ENCODE measurements around the gene TMIGD2. TPM values are rescaled to one million over a fixed set of nuclear protein-coding genes. Genes with fewer than 3 reads are reported as not detected.

Gene TMIGD2
- total RNA-seq, 3 donors from 2014 or later: not detected

DNA sequence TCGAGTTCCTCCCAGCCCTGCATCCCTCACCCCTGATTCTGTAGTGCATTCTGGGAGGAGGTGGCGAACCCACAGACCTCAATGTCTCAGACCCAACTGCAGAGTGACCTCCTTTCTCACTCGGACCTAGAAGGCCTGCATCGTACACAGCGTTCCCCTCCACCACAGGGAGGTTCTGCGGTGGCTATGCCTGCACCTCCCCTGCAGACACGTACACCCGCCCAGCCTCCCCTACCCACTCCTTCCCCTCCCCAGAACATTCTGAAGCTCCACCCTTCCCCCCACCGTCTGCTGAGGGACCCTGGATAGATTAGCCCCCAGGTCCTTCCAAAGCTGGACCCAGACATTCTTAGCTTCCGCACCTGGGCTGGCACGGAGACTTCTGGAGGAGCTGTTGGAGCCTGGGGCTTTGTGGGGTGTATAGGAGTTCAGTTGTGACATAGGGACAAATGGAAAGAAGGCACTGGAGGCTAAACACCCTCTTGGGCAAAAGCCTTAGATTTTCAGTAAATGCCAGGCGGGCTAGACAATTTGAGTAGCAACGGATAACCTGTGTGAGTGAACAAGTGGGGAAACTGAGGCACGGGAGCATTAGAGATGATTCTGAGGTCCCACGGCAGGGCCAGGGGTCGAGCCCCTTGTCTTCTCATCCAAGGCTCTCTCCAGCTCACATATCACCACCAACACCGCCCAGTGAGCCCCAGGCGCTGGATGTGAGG is 1.8 kb upstream of the TMIGD2 start:
- TF ChIP-seq POLR2A (IDR thresholded peaks at IDR 0.05) (no peak), POLR2AphosphoS5 (IDR thresholded peaks at IDR 0.05) (no peak)
- TF ChIP-seq, protein P1, sequence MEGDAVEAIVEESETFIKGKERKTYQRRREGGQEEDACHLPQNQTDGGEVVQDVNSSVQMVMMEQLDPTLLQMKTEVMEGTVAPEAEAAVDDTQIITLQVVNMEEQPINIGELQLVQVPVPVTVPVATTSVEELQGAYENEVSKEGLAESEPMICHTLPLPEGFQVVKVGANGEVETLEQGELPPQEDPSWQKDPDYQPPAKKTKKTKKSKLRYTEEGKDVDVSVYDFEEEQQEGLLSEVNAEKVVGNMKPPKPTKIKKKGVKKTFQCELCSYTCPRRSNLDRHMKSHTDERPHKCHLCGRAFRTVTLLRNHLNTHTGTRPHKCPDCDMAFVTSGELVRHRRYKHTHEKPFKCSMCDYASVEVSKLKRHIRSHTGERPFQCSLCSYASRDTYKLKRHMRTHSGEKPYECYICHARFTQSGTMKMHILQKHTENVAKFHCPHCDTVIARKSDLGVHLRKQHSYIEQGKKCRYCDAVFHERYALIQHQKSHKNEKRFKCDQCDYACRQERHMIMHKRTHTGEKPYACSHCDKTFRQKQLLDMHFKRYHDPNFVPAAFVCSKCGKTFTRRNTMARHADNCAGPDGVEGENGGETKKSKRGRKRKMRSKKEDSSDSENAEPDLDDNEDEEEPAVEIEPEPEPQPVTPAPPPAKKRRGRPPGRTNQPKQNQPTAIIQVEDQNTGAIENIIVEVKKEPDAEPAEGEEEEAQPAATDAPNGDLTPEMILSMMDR (IDR thresholded peaks at IDR 0.05): no peak
- intact Hi-C loops (cut with DNase I; ENCODE audit: low total_unique reads): loop anchor here (10.0 kb wide), 1 partner anchor 649 kb away; no protein-coding TSS in a partner anchor
- Histone ChIP-seq H3K4me1 (no peaks in the 10 kb centered on the region), H3K9me3 (no peaks in the 10 kb centered on the region), H3K36me3 (no peaks in the 10 kb centered on the region), H3K27ac (no peak overlapping the region), H3K27me3 (peaks cover 4 to 9% of the 10 kb centered on the region in 2 donors), H3K4me3 (peak overlapping the region in 2 of 3 donors; percentile 46 to 61)
- no peak for DNase-seq (ENCODE audit: low spot score in 2 of 2)

DNA sequence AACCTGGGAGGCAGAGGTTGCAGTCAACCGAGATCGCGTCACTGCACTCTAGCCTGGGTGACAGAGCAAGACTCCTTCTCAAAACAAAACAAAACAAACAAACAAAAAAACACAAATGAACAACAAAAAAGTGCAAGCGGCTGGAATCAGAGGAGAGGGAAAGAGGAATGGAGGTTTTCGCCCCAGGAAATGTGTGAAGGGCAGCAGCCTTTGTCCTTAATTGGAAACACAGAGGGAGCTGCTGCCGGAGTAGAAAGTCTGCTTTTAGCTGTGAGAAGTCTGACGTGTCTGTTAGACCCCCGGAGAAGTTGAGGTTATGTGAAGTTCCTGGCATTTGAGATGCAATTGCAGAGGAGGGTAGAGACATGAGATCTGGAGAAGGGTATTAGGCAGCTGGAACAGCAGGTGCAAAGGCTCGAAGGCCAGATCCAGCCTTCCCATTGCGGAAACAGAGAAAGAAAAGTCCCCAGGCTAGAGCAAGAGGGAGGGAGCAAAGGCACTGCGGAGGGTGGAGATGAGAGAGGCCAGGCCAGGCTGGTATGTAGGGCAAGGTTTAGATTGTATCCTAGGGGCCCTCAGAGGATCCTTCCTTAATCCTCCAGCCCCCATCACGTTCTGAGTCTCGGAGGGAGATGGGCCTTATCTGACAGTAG is 473 bp downstream of the TMIGD2 start:
- no peak for DNase-seq (ENCODE audit: low spot score in 2 of 2)
- Histone ChIP-seq H3K36me3 (no peaks in the 10 kb centered on the region), H3K4me3 (no peak overlapping the region), H3K4me1 (no peaks in the 10 kb centered on the region), H3K27me3 (peaks cover 4 to 9% of the 10 kb centered on the region in 2 donors), H3K9me3 (no peaks in the 10 kb centered on the region), H3K27ac (no peak overlapping the region)
- TF ChIP-seq POLR2AphosphoS5 (IDR thresholded peaks at IDR 0.05): no peak
- intact Hi-C loops (cut with DNase I; ENCODE audit: low total_unique reads): loop anchor here (10.0 kb wide), 1 partner anchor 647 kb away; no protein-coding TSS in a partner anchor

DNA sequence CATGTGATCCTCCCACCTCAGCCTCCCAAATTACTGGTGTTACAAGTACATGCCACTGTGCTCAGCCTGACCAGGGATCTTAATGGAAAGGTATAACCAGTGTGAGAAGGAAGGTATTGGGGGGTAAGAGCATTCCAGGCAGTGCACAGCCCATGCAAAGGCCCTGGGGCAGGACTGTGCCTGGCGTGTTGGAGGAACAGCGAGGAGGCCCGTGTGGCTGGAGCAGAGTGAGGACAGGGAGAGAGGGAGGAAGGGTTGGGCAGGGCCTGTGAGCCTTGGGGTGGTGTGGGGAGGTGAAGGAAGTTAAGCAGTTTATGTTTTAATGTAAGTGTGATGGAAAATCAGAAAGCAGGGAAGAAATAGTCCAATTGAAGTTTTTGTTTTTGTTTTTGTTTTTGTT is 1.6 kb downstream of the TMIGD2 start:
- DNase-seq (ENCODE audit: low spot score in 2 of 2): no peak
- no peak overlapping the region for H3K27ac ChIP-seq
- H3K9me3 ChIP-seq: no peaks in the 10 kb centered on the region
- no peaks in the 10 kb centered on the region for H3K4me1 ChIP-seq
- H3K36me3 ChIP-seq: no peaks in the 10 kb centered on the region
- TF ChIP-seq POLR2A (IDR thresholded peaks at IDR 0.05) (no peak), POLR2AphosphoS5 (IDR thresholded peaks at IDR 0.05) (no peak)
- TF ChIP-seq, protein P1 (IDR thresholded peaks at IDR 0.05): no peak
- peaks cover 4 to 9% of the 10 kb centered on the region in 2 donors for H3K27me3 ChIP-seq
- intact Hi-C loops (cut with DNase I; ENCODE audit: low total_unique reads): loop anchor here (10.0 kb wide), 1 partner anchor 646 kb away; no protein-coding TSS in a partner anchor
- H3K4me3 ChIP-seq: no peak overlapping the region

DNA sequence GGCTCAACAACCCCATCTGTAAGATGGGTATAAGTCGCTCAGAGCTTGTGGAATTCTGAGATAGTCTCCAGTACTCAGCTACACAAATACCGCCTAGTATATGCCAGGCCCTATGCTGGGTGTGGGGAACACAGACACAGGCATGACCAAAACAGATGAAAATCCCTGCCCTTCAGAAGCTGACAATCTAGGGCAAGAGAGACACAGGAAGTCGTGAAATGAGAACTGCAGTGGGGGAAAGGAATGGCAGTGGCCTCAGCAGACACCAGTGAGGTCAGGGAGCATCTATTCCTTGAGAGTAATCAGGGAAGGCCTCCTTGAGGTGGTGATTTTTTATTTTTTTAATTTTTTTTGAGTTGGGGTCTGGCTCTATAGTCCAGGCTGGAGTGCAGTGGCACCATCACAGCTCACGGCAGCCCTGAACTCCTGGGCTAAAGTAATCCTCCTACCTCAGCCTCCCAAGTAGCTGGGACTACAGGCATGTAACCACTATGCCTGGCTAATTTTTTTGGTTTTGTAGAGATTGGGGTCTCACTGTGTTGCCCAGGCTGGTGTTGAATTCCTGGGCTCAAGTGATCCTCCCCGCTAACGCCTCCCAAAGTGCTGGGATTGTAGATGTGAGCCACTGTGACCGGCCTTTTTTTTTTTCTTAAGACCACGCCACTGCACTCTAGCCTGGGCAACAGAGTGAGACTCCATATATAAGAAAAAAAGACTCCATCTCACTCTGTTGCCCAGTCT is 3.2 kb downstream of the TMIGD2 start:
- H3K4me1 ChIP-seq: no peaks in the 10 kb centered on the region
- H3K9me3 ChIP-seq: no peaks in the 10 kb centered on the region
- no peak for TF ChIP-seq POLR2AphosphoS5 (IDR thresholded peaks at IDR 0.05)
- H3K27ac ChIP-seq: no peak overlapping the region
- no peaks in the 10 kb centered on the region for H3K36me3 ChIP-seq
- H3K4me3 ChIP-seq: no peak overlapping the region
- H3K27me3 ChIP-seq: peaks cover 0 to 6% of the 10 kb centered on the region in 2 donors
- DNase-seq (ENCODE audit: low spot score in 2 of 2): no peak
- intact Hi-C loops (cut with DNase I; ENCODE audit: low total_unique reads): no loop called here

DNA sequence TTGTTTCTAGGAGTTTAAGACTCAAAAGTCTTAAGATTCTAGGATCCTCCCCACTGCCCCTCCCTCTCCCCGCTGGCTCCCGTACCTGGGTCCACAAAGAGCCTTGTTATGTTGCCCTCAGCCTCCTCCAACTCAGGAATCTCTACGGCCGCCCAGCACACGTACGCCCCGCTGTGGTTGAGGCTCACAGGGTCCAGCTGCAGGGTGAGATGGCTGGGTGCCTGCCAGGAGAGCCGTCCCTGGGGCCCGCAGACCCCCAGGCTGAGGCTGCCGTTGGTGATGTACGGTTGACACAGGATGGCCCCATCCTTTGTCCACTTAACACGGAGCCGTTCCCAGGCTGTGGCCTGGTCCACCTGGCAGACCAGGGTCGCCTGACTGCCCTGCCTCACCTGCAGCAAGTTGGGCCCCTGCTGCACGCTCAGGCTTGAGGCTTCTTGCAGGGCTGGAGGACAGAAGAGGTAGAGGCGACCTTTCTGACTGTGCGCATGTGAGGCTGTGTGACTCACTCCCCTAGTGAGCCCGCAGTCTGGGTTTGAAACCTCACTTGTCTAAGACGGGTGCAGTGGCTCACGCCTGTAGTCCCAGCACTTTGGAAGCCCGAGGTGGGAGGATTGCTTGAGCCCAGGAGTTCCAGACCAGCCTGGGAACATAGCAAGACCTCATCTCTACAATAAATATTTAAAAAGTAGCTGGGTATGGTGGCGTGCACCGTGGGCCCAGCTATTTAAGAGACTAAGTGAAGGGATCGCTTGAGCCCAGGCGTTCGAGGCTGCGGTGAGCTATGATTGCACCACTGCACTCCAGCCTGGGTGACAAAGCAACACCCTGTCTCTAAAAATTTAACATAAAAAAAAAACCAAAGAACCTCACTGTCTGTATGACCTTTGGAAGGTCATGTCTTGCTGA is 4.0 kb downstream of the TMIGD2 start:
- Histone ChIP-seq H3K4me1 (no peaks in the 10 kb centered on the region), H3K4me3 (no peak overlapping the region), H3K27me3 (peaks cover 0 to 4% of the 10 kb centered on the region in 2 donors), H3K36me3 (no peaks in the 10 kb centered on the region), H3K27ac (no peak overlapping the region), H3K9me3 (no peaks in the 10 kb centered on the region)
- DNase-seq (ENCODE audit: low spot score in 2 of 2): no peak
- TF ChIP-seq POLR2AphosphoS5 (IDR thresholded peaks at IDR 0.05) (no peak), POLR2A (IDR thresholded peaks at IDR 0.05) (no peak)
- TF ChIP-seq, protein P1 (IDR thresholded peaks at IDR 0.05): no peak
- intact Hi-C loops (cut with DNase I; ENCODE audit: low total_unique reads): no loop called here

Data from breast epithelium (tissue), 4 donors.